Body of pancreas (tissue), 4 donors: ENCODE data around the gene LCP1. TPM values are rescaled to one million over a fixed set of nuclear protein-coding genes. Genes with fewer than 3 reads are reported as not detected.

Experiments used
- ATAC-seq: fragments of 150-250 bp; one replicate; pipeline ENCODE4 v1.9.1; 2016
- DNase-seq, 4 donors: peaks; one replicate each; pipeline ENCODE4 v3.0.0-alpha.2; 2019
- H3K27ac ChIP-seq, 4 donors: fragments of 200-600 bp; sonication (generic); 1 replicate in 3 of 4; 2 replicates in 1 of 4; pipeline versions ENCODE4 v1.5.1 to v1.6.1; 2016 to 2019; ENCODE audit warnings: mild to moderate bottlenecking in 1 of 4, mixed read lengths in 1 of 4, moderate library complexity in 1 of 4
- H3K27me3 ChIP-seq, 2 donors: fragments of 200-600 bp; sonication (generic); one replicate each; pipeline ENCODE4 v1.6.0; 2016; ENCODE audit warnings: mild to moderate bottlenecking in 1 of 2
- H3K36me3 ChIP-seq, 2 donors: fragments of 200-600 bp; sonication (generic); replicated peaks in 1 of 2; 2 replicates each; pipeline ENCODE4 v1.5.1; 2016; ENCODE audit warnings: low read depth in 2 of 2; ENCODE audit not compliant: insufficient read depth in 1 of 2
- H3K4me1 ChIP-seq: fragments of 200-600 bp; sonication (generic); one replicate; pipeline ENCODE4 v1.6.0; 2016
- H3K4me3 ChIP-seq, 2 donors: fragments of 200-600 bp; sonication (generic); 1 replicate in 1 of 2; 2 replicates in 1 of 2; pipeline ENCODE4 v1.5.1; 2016 to 2019
- H3K9me3 ChIP-seq, 3 donors: fragments of 200-600 bp; sonication (generic); 1 replicate in 2 of 3; 2 replicates in 1 of 3; pipeline ENCODE4 v1.5.1; 2016
- CTCF ChIP-seq, 7 experiments: fragments of 450-650 bp in 4 of 7; fragments of 200-600 bp in 3 of 7; sonication (generic) in 3 of 7; IDR thresholded peaks; one replicate each; pipeline ENCODE4 v1.5.1; 2016 to 2019; ENCODE audit warnings: antibody characterized with exemption in 7 of 7
- POLR2A ChIP-seq, 3 donors: fragments of 450-650 bp; IDR thresholded peaks; one replicate each; pipeline ENCODE4 v1.6.1; 2016; ENCODE audit warnings: antibody characterized with exemption in 3 of 3, mild to moderate bottlenecking in 2 of 3
- WGBS, 2 donors: methylation state at CpG; one replicate each; pipeline ENCODE4 v1.1.5; 2017; 5-methylcytosine and 5-hydroxymethylcytosine counted together
- intact Hi-C: fragments of 100-400 bp; cut with DNase I; formaldehyde crosslinking; loops from one replicate; pipeline ENCODE4 v1.15.1; 2023
- total RNA-seq, 2 donors: library from RNA; depleted of rRNA; stranded (reverse); fragments of >200 nt; gene quantifications; one replicate each; pipeline ENCODE4 v1.1.0, GENCODE V29; 2016

The LCP1 gene
- total RNA-seq, 2 donors from 2014 or later, result 6.3 to 16.1 TPM

GRCh38 chr13:46129955-46130618 lies 51.9 kb downstream of the LCP1 start:
- WGBS, 2 donors, result 46 to 58% methylated on average over 3 of the region's 3 CpGs
- DNase-seq (peak in 2 of 4 donors; percentile 40 to 47), ATAC-seq (peak; percentile 54)
- H3K27ac ChIP-seq, result peak overlapping the region in 1 of 4 donors; percentile 13
- intact Hi-C loops, result loop anchor here (10.0 kb wide), 1 partner anchor 75 kb away; the partner anchor contains the start of gene ZC3H13
- H3K4me3 ChIP-seq, result no peak overlapping the region
- peaks cover 23% of the 10 kb centered on the region for H3K4me1 ChIP-seq
- no peaks in the 10 kb centered on the region for H3K27me3 ChIP-seq
- TF ChIP-seq POLR2A (IDR thresholded peaks at IDR 0.05) (no peak), CTCF (IDR thresholded peaks at IDR 0.05) (no peak)
- no peaks in the 10 kb centered on the region for H3K36me3 ChIP-seq
- H3K9me3 ChIP-seq, result no peaks in the 10 kb centered on the region

- TF ChIP-seq POLR2A (IDR thresholded peaks at IDR 0.05) (no peak), CTCF (IDR thresholded peaks at IDR 0.05) (no peak)
- ATAC-seq (no peak), DNase-seq (no peak)
- no peaks in the 10 kb centered on the region for H3K9me3 ChIP-seq
- peaks cover 14% of the 10 kb centered on the region for H3K4me1 ChIP-seq
- H3K4me3 ChIP-seq, result no peak overlapping the region
- no peaks in the 10 kb centered on the region for H3K36me3 ChIP-seq
- no peaks in the 10 kb centered on the region for H3K27me3 ChIP-seq
- intact Hi-C loops, result loop anchor here (10.0 kb wide), 1 partner anchor 74 kb away; the partner anchor contains the start of gene ZC3H13
- no peak overlapping the region for H3K27ac ChIP-seq
- WGBS, 2 donors, result 94 to 97% methylated on average over 2 of the region's 2 CpGs
Measured at GRCh38 chr13:46129124-46129523, 52.9 kb downstream of the LCP1 start.

- intact Hi-C loops, result loop anchor here (10.0 kb wide), 1 partner anchor 73 kb away; the partner anchor contains the start of gene ZC3H13
- Histone ChIP-seq H3K36me3 (no peaks in the 10 kb centered on the region), H3K27me3 (no peaks in the 10 kb centered on the region), H3K27ac (no peak overlapping the region), H3K4me3 (no peak overlapping the region), H3K9me3 (no peaks in the 10 kb centered on the region), H3K4me1 (peaks cover 13% of the 10 kb centered on the region)
- WGBS, 2 donors, result 78 to 82% methylated on average over 7 of the region's 7 CpGs
- TF ChIP-seq POLR2A (IDR thresholded peaks at IDR 0.05) (no peak), CTCF (IDR thresholded peaks at IDR 0.05) (no peak)
- ATAC-seq (no peak), DNase-seq (no peak)
Measured at GRCh38 chr13:46127358-46128023, 54.5 kb downstream of the LCP1 start.

- Histone ChIP-seq H3K36me3 (no peaks in the 10 kb centered on the region), H3K9me3 (no peaks in the 10 kb centered on the region), H3K4me3 (no peak overlapping the region), H3K27ac (no peak overlapping the region), H3K4me1 (peaks cover 13% of the 10 kb centered on the region), H3K27me3 (no peaks in the 10 kb centered on the region)
- WGBS, 2 donors, result 42 to 45% methylated on average over 6 of the region's 6 CpGs
- TF ChIP-seq CTCF (IDR thresholded peaks at IDR 0.05) (peak; percentile 60 to 90 (median 78)), POLR2A (IDR thresholded peaks at IDR 0.05) (no peak)
- DNase-seq (peak; percentile 71 to 88 (median 80)), ATAC-seq (peak; percentile 90)
- intact Hi-C loops, result loop anchor here (10.0 kb wide), 1 partner anchor 72 kb away; the partner anchor contains the start of gene ZC3H13
Measured at GRCh38 chr13:46126552-46127357, 55.2 kb downstream of the LCP1 start.
